GM12878 (cell line): ENCODE measurements around the gene SPCS3. TPM values are rescaled to one million over a fixed set of nuclear protein-coding genes. Genes with fewer than 3 reads are reported as not detected.
"Not testable (repeated sequence)": the region's sequence is repeated elsewhere in the genome, so short reads cannot be mapped to it uniquely, and the experiment has no call there.

ENCODE experiments used
- ATAC-seq: fragments of 200-7000 bp; cut with Tn5 transposase; 3 replicates; pipeline ENCODE4 v1.9.1; 2020; ENCODE audit warnings: mild to moderate bottlenecking, moderate library complexity
- BruUV-seq: library from RNA; stranded (reverse); fragments of 400-500 nt; replicated peaks from 2 replicates; lab custom pipeline; 2021; lab: Mats Ljungman, UMichigan
- CTCF ChIA-PET: fragments of 300-600 bp; sonication (Branson Sonifier 250); formaldehyde crosslinking; extraction: SDS; loops from one replicate; lab custom pipeline; 2021; ENCODE audit warnings: inconsistent platforms; lab: Yijun Ruan, JAX
- POLR2A ChIA-PET: fragments of 350-600 bp; formaldehyde crosslinking; extraction: SDS; loops from one replicate; lab custom pipeline; 2021; ENCODE audit warnings: inconsistent platforms; lab: Charles Lee
- RAD21 ChIA-PET: fragments of 300-600 bp; sonication (Branson Sonifier 250); formaldehyde crosslinking; loops from one replicate; lab custom pipeline; 2023; ENCODE audit warnings: antibody characterized with exemption; ENCODE audit not compliant: unreplicated experiment; lab: Charles Lee
- SMC1A ChIA-PET: fragments of 300-600 bp; sonication (Branson Sonifier 250); formaldehyde crosslinking; loops from one replicate; lab custom pipeline; 2023; ENCODE audit not compliant: unreplicated experiment, uncharacterized antibody; lab: Charles Lee
- DNase-seq: peaks from one replicate; pipeline ENCODE4 v3.0.0-alpha.2; 2011; ENCODE audit warnings: low read depth, low spot score
- FAIRE-seq: peaks from 3 replicates; lab custom pipeline; 2011; peaks lifted over from hg19 to GRCh38; lab: Jason Lieb, UNC
- H2AFZ ChIP-seq: 2 replicates; pipeline ENCODE4 v1.6.0; 2011; ENCODE audit warnings: low read depth, low read length, control low read depth; ENCODE audit not compliant: control insufficient read depth
- H3K27ac ChIP-seq: 2 replicates; pipeline ENCODE4 v1.5.1; 2011; ENCODE audit warnings: control low read depth; ENCODE audit not compliant: control insufficient read depth, insufficient read depth
- H3K27me3 ChIP-seq, 2 experiments: replicated peaks in 1 of 2; 2 replicates each; pipeline versions ENCODE4 v1.6.0 to v1.6.1; 2011; ENCODE audit warnings: low read length in 1 of 2; ENCODE audit not compliant: control insufficient read depth in 2 of 2, insufficient read depth in 2 of 2
- H3K36me3 ChIP-seq, 2 experiments: 2 replicates each; pipeline ENCODE4 v1.5.1; 2011; ENCODE audit warnings: low read length in 1 of 2; ENCODE audit not compliant: control insufficient read depth in 2 of 2, insufficient read depth in 2 of 2
- H3K4me1 ChIP-seq: 2 replicates; pipeline ENCODE4 v1.6.1; 2011; ENCODE audit warnings: mild to moderate bottlenecking, low read length, moderate library complexity, mixed read lengths; ENCODE audit not compliant: control insufficient read depth, insufficient read depth
- H3K4me2 ChIP-seq: 2 replicates; pipeline ENCODE4 v1.6.0; 2011; ENCODE audit warnings: control low read depth; ENCODE audit not compliant: control insufficient read depth, insufficient read depth
- H3K4me3 ChIP-seq: fragments of 200-600 bp; sonication (generic); 2 replicates; pipeline ENCODE4 v1.5.1; 2016
- H3K79me2 ChIP-seq: 2 replicates; pipeline ENCODE4 v1.6.0; 2011; ENCODE audit warnings: low read length; ENCODE audit not compliant: control insufficient read depth, insufficient read depth
- H3K9ac ChIP-seq: 2 replicates; pipeline ENCODE4 v1.8.0; 2011; ENCODE audit warnings: low read length, control low read depth, mixed read lengths; ENCODE audit not compliant: control insufficient read depth, insufficient read depth
- H3K9me3 ChIP-seq: replicated peaks from 3 replicates; pipeline ENCODE4 v1.5.1; 2011; ENCODE audit warnings: mild to moderate bottlenecking, low read length; ENCODE audit not compliant: control insufficient read depth, insufficient read depth
- H4K20me1 ChIP-seq: 2 replicates; pipeline ENCODE4 v1.6.0; 2011; ENCODE audit not compliant: control insufficient read depth, insufficient read depth
- CUX1 ChIP-seq: IDR thresholded peaks from 2 replicates; pipeline ENCODE4 v1.6.1; 2012; ENCODE audit warnings: improper control_type of control experiment, low read depth, low read length; ENCODE audit not compliant: insufficient replicate concordance
- EED ChIP-seq: sonication (generic); IDR thresholded peaks from 2 replicates; pipeline ENCODE4 v1.6.1; 2016; ENCODE audit warnings: antibody characterized with exemption, low read depth
- KLF5 ChIP-seq: fragments of 450-650 bp; IDR thresholded peaks from 2 replicates; pipeline ENCODE4 v1.6.1; 2014; ENCODE audit warnings: mild to moderate bottlenecking; ENCODE audit not compliant: partially characterized antibody
- RB1 ChIP-seq: fragments of 450-650 bp; formaldehyde crosslinking; IDR thresholded peaks from 2 replicates; pipeline ENCODE4 v1.6.1; 2017; ENCODE audit warnings: mild to moderate bottlenecking, borderline replicate concordance
- RBBP5 ChIP-seq: fragments of 200-600 bp; sonication (generic); conservative IDR thresholded peaks from 2 replicates; pipeline ENCODE4 v1.6.1; 2016
- SIX5 ChIP-seq: IDR thresholded peaks from 2 replicates; pipeline ENCODE4 v1.6.1; 2011; ENCODE audit warnings: mild to moderate bottlenecking, low read depth, low read length, moderate library complexity; ENCODE audit not compliant: severe bottlenecking
- SPI1 ChIP-seq: IDR thresholded peaks from 2 replicates; pipeline ENCODE4 v1.6.1; 2011; ENCODE audit warnings: low read depth, mild to moderate bottlenecking, low read length, moderate library complexity, borderline replicate concordance; ENCODE audit not compliant: insufficient read depth
- YY1 ChIP-seq: IDR thresholded peaks from 2 replicates; pipeline ENCODE4 v1.6.1; 2011; ENCODE audit warnings: low read depth, mild to moderate bottlenecking, low read length
- ZBTB33 ChIP-seq: fragments of 450-650 bp; IDR thresholded peaks from 2 replicates; pipeline ENCODE4 v1.6.1; 2017; ENCODE audit warnings: mild to moderate bottlenecking
- ZNF384 ChIP-seq: IDR thresholded peaks from 2 replicates; pipeline ENCODE4 v1.6.1; 2012; ENCODE audit warnings: low read depth, mild to moderate bottlenecking, low read length, improper control_type of control experiment, borderline replicate concordance
- WGBS: methylation state at CpG from one replicate; pipeline ENCODE4 v1.1.6; 2016; ENCODE audit warnings: low lambda C conversion rate; ENCODE audit not compliant: insufficient replicate concordance, insufficient coverage; ENCODE audit errors: missing lambda C conversion rate; 5-methylcytosine and 5-hydroxymethylcytosine counted together
- in situ Hi-C: fragments of 300-500 bp; cut with MboI; formaldehyde crosslinking; loops from 9 replicates; pipeline ENCODE4 v1.14.3; 2018; ENCODE audit warnings: mixed read lengths
- intact Hi-C: fragments of 100-400 bp; cut with micrococcal nuclease; formaldehyde crosslinking; loops from one replicate; pipeline ENCODE4 v1.14.2; 2022; ENCODE audit not compliant: unreplicated experiment
- polyA plus RNA-seq, 11 experiments: library from polyadenylated mRNA; depleted of rRNA in 4 of 11; unstranded in 6 of 11; stranded (reverse) in 5 of 11; fragments of >200 nt; fragmentation: Nextera tagmentation in 4 of 11; fragmentation: Illumina TruSeq in 1 of 11; extraction: Ambion mirVana in 4 of 11; extraction: Trizol in 1 of 11; gene quantifications; 1 replicate in 1 of 11; 2 replicates in 10 of 11; pipeline versions ENCODE4 v1.2.1 to v1.2.3, GENCODE V29; 2011 to 2016; ENCODE audit warnings: inconsistent platforms in 2 of 11, missing spikeins in 2 of 11, low read depth in 1 of 11
- total RNA-seq, 4 experiments: library from RNA; depleted of rRNA in 3 of 4; stranded (reverse); fragments of >200 nt in 3 of 4; fragmentation: Illumina TruSeq in 1 of 4; extraction: Trizol in 1 of 4; gene quantifications; 2 replicates each; pipeline versions ENCODE4 v1.2.1 to v1.2.3, GENCODE V29; 2013 to 2021

Gene SPCS3
- total and polyA plus RNA-seq, 10 of the 15 experiments (the other 5 are each of a cell fraction or from before 2014, with no cell fraction given), result 50.0 to 151 (median 76.4) TPM

DNA sequence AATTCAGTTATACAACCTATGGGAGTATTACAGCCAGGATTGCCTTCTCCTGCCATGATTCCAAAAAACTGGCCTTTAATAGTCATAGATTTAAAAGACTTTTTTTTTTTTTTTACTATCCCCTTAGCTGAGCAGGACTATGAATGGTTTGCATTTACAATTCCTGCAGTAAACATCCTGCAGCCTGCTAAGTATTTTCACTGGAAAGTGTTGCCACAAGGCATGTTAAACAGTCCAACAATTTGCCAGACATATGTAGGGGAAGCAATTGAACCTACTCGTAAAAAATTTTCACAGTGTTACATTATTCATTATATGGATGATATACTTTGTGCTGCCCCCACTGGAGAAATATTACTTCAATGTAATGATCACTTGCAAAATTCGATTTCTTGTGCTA lies 27.1 kb downstream of the SPCS3 start:
- in situ Hi-C loops, result loop anchor here (25.0 kb wide), 2 partner anchors 310 to 785 kb away; no protein-coding TSS in a partner anchor
- intact Hi-C loops, result not testable (repeated sequence)
- WGBS, result 39% methylated on average over 2 of the region's 2 CpGs

DNA sequence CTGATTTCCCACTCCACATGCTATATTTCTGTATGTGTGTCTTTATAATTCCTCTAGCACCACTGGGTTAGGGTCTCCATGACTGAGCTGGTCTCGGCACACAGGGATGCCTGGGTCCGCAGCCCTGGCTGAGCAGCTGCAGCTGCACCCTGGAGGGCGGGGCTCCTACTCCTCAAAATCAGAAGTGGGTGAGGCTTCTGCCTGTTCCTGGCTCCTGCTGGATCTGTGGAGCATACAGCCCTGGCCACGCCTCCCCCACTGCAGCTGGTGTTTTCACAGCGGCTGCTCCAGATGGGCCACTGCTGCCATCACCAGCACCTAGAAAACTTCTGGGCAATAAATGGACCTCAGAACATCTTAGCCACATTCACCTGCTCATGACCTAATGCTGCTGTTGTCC lies 30.9 kb downstream of the SPCS3 start:
- Histone ChIP-seq H2AFZ (no peak overlapping the region), H4K20me1 (no peaks in the 10 kb centered on the region), H3K9me3 (no peaks in the 10 kb centered on the region), H3K4me2 (no peak overlapping the region), H3K9ac (no peak overlapping the region), H3K36me3 (no peaks in the 10 kb centered on the region), H3K27ac (no peak overlapping the region), H3K4me1 (no peaks in the 10 kb centered on the region), H3K27me3 (no peaks in the 10 kb centered on the region), H3K4me3 (no peak overlapping the region), H3K79me2 (no peaks in the 10 kb centered on the region)
- WGBS, result 63% methylated on average over 5 of the region's 5 CpGs
- POLR2A ChIA-PET, result no interaction called here
- ATAC-seq (no peak), FAIRE-seq (no peak), DNase-seq (no peak)
- intact Hi-C loops (no loop called here), in situ Hi-C loops (loop anchor here (25.0 kb wide), 1 partner anchor 987 kb away; no protein-coding TSS in a partner anchor)
- RAD21 ChIA-PET, result no interaction called here
- CTCF ChIA-PET, result interaction anchor here (0.6 kb wide), 2 partner anchors 12 to 43 kb away, joined by 3 to 5 read pairs; no protein-coding TSS in a partner anchor
- no TSS peak for BruUV-seq
- SMC1A ChIA-PET, result no interaction called here
- TF ChIP-seq KLF5, result no peak
- TF ChIP-seq YY1, result no peak
- no peak for TF ChIP-seq SIX5
- TF ChIP-seq ZBTB33, result no peak
- no peak for TF ChIP-seq CUX1
- no peak for TF ChIP-seq RB1
- TF ChIP-seq ZNF384, result no peak
- no peak for TF ChIP-seq EED
- no peak for TF ChIP-seq RBBP5
- no peak for TF ChIP-seq SPI1

More for the DNA sequence above, 27.1 kb downstream of the SPCS3 start:
- H3K4me3 ChIP-seq, H3K27ac ChIP-seq, H4K20me1 ChIP-seq, RAD21 ChIA-PET, H3K9ac ChIP-seq, H3K79me2 ChIP-seq, ATAC-seq, H3K4me2 ChIP-seq, BruUV-seq, H3K4me1 ChIP-seq, DNase-seq, FAIRE-seq, H3K27me3 ChIP-seq, POLR2A ChIA-PET, H3K36me3 ChIP-seq, H2AFZ ChIP-seq: not testable (repeated sequence)
- ChIA-PET CTCF (interaction anchor here (0.6 to 0.7 kb wide), 2 partner anchors 291 to 316 kb away, joined by 3 to 4 read pairs; no protein-coding TSS in a partner anchor), SMC1A (interaction anchor here (0.7 to 0.8 kb wide), 2 partner anchors 231 to 667 kb away, joined by 3 to 5 read pairs; no protein-coding TSS in a partner anchor)
- peaks cover 16% of the 10 kb centered on the region; the same call in 2 of the 3 replicates for H3K9me3 ChIP-seq
